ENCODE data around the gene ANKRD23.
A peak's percentile ranks its signal among the peaks of the same experiment; 100 is the strongest.

ANKRD23 gene

GRCh38 chr2:96815326-96816126 is 28.3 kb downstream of the ANKRD23 start:
- peaks cover 15% of the 10 kb centered on the region for H3K4me1 ChIP-seq (ENCODE audit: control insufficient read depth, insufficient read depth, low read length)
- H3K27ac ChIP-seq (ENCODE audit: insufficient read depth, low read depth, low read length, poor library complexity, severe bottlenecking) = peak overlapping the region; percentile 23
- H3K4me3 ChIP-seq (ENCODE audit: insufficient read depth, low read depth, low read length) = peak overlapping the region; percentile 74
- 3% methylated on average over 60 of the region's 60 CpGs for WGBS, 2 experiments
- H3K36me3 ChIP-seq (ENCODE audit: control insufficient read depth, insufficient read depth, low read length) = no peaks in the 10 kb centered on the region
- H3K9me3 ChIP-seq (ENCODE audit: control insufficient read depth, low read length) = no peaks in the 10 kb centered on the region
- H3K27me3 ChIP-seq (ENCODE audit: control insufficient read depth, insufficient read depth, low read length, poor library complexity, severe bottlenecking) = peaks cover 4% of the 10 kb centered on the region

DNA sequence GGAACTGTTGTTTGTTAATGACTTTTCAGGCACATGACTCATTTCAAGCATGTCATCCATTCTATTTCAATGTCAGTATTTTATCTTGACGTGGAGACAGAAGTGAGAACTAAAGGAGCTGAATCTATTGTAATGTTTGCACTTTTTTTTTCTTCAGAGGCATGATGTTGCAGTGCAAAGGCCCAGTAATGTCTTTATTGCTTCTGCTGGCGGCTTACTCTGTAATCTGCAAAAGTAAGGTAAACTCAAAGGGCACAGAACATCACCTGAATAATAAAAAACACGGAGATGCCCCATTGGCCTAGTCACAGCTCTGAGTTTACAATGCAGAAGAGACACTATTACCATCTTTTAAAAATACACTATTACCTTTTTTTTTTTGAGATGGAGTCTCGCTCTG is 30.2 kb downstream of the ANKRD23 start:
- Histone ChIP-seq H3K9me3 (ENCODE audit: control insufficient read depth, low read length) (no peaks in the 10 kb centered on the region), H3K4me3 (ENCODE audit: insufficient read depth, low read depth, low read length) (no peak overlapping the region), H3K27ac (ENCODE audit: insufficient read depth, low read depth, low read length, poor library complexity, severe bottlenecking) (no peak overlapping the region), H3K4me1 (ENCODE audit: control insufficient read depth, insufficient read depth, low read length) (peaks cover 2% of the 10 kb centered on the region), H3K36me3 (ENCODE audit: control insufficient read depth, insufficient read depth, low read length) (peaks cover 10% of the 10 kb centered on the region), H3K27me3 (ENCODE audit: control insufficient read depth, insufficient read depth, low read length, poor library complexity, severe bottlenecking) (peaks cover 4% of the 10 kb centered on the region)
- 94 to 97% methylated on average over 4 of the region's 4 CpGs for WGBS, 2 experiments

GRCh38 chr2:96811917-96812316 is 31.9 kb downstream of the ANKRD23 start:
- H3K27ac ChIP-seq (ENCODE audit: insufficient read depth, low read depth, low read length, poor library complexity, severe bottlenecking) = no peak overlapping the region
- WGBS, 2 experiments = 89 to 94% methylated on average over 3 of the region's 3 CpGs

DNA sequence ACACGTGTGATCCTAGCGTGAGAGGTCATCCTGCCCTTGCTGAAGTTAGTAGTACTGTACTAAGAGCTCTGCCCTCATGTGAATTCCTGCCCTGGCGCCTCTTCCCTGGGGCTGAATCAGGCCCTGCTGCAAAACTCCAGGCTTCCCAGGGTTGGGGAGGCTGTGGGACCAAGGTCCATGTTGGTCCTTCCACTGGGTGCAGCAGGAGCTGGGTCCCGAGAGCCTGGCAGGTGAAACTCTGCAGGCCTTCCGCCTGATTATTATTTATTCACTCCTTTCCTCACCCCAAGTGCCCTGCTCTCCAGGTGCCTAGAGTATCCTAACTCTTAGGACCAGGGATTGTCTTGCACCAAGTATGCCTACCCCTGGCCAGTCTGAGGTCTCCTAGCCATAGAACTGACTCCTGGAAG is 33.0 kb downstream of the ANKRD23 start:
- H3K27ac ChIP-seq (ENCODE audit: insufficient read depth, low read depth, low read length, poor library complexity, severe bottlenecking) = no peak overlapping the region
- peaks cover 12% of the 10 kb centered on the region for H3K36me3 ChIP-seq (ENCODE audit: control insufficient read depth, insufficient read depth, low read length)
- no peaks in the 10 kb centered on the region for H3K4me1 ChIP-seq (ENCODE audit: control insufficient read depth, insufficient read depth, low read length)
- no peaks in the 10 kb centered on the region for H3K9me3 ChIP-seq (ENCODE audit: control insufficient read depth, low read length)
- 93% methylated on average over 5 of the region's 5 CpGs for WGBS, 2 experiments
- H3K4me3 ChIP-seq (ENCODE audit: insufficient read depth, low read depth, low read length) = no peak overlapping the region
- H3K27me3 ChIP-seq (ENCODE audit: control insufficient read depth, insufficient read depth, low read length, poor library complexity, severe bottlenecking) = peaks cover 4% of the 10 kb centered on the region

More at GRCh38 chr2:96811917-96812316, 31.9 kb downstream of the ANKRD23 start:
- H3K36me3 ChIP-seq (ENCODE audit: control insufficient read depth, insufficient read depth, low read length) = peaks cover 12% of the 10 kb centered on the region
- no peak overlapping the region for H3K4me3 ChIP-seq (ENCODE audit: insufficient read depth, low read depth, low read length)
- no peaks in the 10 kb centered on the region for H3K9me3 ChIP-seq (ENCODE audit: control insufficient read depth, low read length)
- H3K27me3 ChIP-seq (ENCODE audit: control insufficient read depth, insufficient read depth, low read length, poor library complexity, severe bottlenecking) = peaks cover 4% of the 10 kb centered on the region
- H3K4me1 ChIP-seq (ENCODE audit: control insufficient read depth, insufficient read depth, low read length) = no peaks in the 10 kb centered on the region

- H3K27ac ChIP-seq (ENCODE audit: insufficient read depth, low read depth, low read length, poor library complexity, severe bottlenecking) = no peak overlapping the region
- 90 to 91% methylated on average over 12 of the region's 12 CpGs for WGBS, 2 experiments
- H3K4me1 ChIP-seq (ENCODE audit: control insufficient read depth, insufficient read depth, low read length) = no peaks in the 10 kb centered on the region
- H3K36me3 ChIP-seq (ENCODE audit: control insufficient read depth, insufficient read depth, low read length) = peaks cover 12% of the 10 kb centered on the region
- H3K9me3 ChIP-seq (ENCODE audit: control insufficient read depth, low read length) = no peaks in the 10 kb centered on the region
- no peak overlapping the region for H3K4me3 ChIP-seq (ENCODE audit: insufficient read depth, low read depth, low read length)
- H3K27me3 ChIP-seq (ENCODE audit: control insufficient read depth, insufficient read depth, low read length, poor library complexity, severe bottlenecking) = peaks cover under 1% of the 10 kb centered on the region
Measured at GRCh38 chr2:96809951-96810782, 33.7 kb downstream of the ANKRD23 start.

DNA sequence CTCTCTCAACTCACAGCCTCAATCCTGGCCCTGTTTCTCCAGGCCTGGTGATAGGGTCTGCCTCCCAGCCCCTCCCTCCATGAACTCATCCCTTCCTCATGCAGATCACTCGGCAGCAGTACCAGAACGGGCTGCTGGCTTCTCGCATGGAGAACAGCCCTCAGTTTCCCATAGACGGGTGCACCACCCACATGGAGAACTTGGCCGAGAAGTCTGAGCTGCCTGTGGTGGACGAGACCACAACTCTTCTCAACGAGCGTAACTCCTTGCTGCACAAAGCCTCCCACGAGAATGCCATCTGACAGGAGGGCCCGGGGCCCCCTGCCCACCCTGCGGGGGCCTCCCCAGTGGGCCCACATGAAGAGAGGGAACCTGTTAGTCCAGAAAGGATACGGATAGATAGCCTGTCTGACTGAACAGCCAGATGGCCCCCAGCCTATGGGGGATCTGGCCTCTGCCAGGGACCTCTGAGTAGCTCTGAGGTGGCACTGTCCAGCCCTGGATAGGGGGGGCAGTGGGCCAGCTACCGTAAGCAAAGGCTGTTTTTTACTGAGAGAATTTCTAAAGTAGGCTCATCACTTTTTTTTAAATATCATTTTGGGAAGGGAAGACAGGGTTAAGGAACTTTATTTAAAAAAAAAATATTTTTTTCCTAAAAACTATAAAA is 34.5 kb downstream of the ANKRD23 start:
- 93 to 94% methylated on average over 13 of the region's 13 CpGs for WGBS, 2 experiments
- H3K9me3 ChIP-seq (ENCODE audit: control insufficient read depth, low read length) = no peaks in the 10 kb centered on the region

DNA sequence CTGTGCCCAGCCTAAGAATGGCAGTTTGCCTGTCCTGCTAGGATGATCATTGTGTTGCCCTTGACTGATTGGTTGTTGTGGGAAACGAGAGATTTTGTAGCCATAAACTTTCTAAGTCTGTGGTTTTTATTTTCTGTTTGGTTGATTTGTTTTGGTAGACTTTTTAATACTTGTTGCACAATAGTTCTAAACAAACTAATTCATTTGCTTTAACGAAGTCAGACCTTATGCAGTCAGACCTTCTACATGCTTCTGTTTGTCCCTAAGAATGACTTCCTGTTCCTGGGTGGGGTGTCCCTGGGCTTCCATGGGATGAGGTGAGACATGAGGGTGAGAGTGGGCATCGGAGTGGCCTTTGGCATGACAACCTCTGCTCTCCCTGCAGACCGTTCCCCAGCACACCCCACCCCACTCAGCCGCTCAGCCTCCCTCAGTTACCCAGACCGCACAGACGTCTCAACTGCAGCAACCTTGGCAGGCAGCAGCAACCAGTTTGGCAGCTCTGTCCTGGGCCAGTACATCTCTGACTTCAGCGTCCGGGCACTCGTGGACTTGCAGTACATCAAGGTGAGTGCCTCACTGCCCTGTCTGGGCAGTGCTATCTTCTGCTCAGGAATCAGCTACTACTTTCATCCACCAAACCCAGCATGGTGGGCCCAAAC is 35.5 kb downstream of the ANKRD23 start:
- Histone ChIP-seq H3K36me3 (ENCODE audit: control insufficient read depth, insufficient read depth, low read length) (peaks cover 12% of the 10 kb centered on the region), H3K27me3 (ENCODE audit: control insufficient read depth, insufficient read depth, low read length, poor library complexity, severe bottlenecking) (no peaks in the 10 kb centered on the region), H3K4me3 (ENCODE audit: insufficient read depth, low read depth, low read length) (no peak overlapping the region), H3K4me1 (ENCODE audit: control insufficient read depth, insufficient read depth, low read length) (no peaks in the 10 kb centered on the region), H3K9me3 (ENCODE audit: control insufficient read depth, low read length) (no peaks in the 10 kb centered on the region), H3K27ac (ENCODE audit: insufficient read depth, low read depth, low read length, poor library complexity, severe bottlenecking) (no peak overlapping the region)
- 93 to 96% methylated on average over 10 of the region's 10 CpGs for WGBS, 2 experiments

More for the DNA sequence above, 34.5 kb downstream of the ANKRD23 start:
- Histone ChIP-seq H3K27me3 (ENCODE audit: control insufficient read depth, insufficient read depth, low read length, poor library complexity, severe bottlenecking) (no peaks in the 10 kb centered on the region), H3K4me3 (ENCODE audit: insufficient read depth, low read depth, low read length) (no peak overlapping the region), H3K4me1 (ENCODE audit: control insufficient read depth, insufficient read depth, low read length) (no peaks in the 10 kb centered on the region), H3K36me3 (ENCODE audit: control insufficient read depth, insufficient read depth, low read length) (peaks cover 12% of the 10 kb centered on the region), H3K27ac (ENCODE audit: insufficient read depth, low read depth, low read length, poor library complexity, severe bottlenecking) (no peak overlapping the region)

- Histone ChIP-seq H3K27me3 (ENCODE audit: control insufficient read depth, insufficient read depth, low read length, poor library complexity, severe bottlenecking) (no peaks in the 10 kb centered on the region), H3K36me3 (ENCODE audit: control insufficient read depth, insufficient read depth, low read length) (peaks cover 15% of the 10 kb centered on the region), H3K4me1 (ENCODE audit: control insufficient read depth, insufficient read depth, low read length) (no peaks in the 10 kb centered on the region), H3K27ac (ENCODE audit: insufficient read depth, low read depth, low read length, poor library complexity, severe bottlenecking) (no peak overlapping the region), H3K9me3 (ENCODE audit: control insufficient read depth, low read length) (no peaks in the 10 kb centered on the region), H3K4me3 (ENCODE audit: insufficient read depth, low read depth, low read length) (no peak overlapping the region)
- 93 to 95% methylated on average over 10 of the region's 10 CpGs for WGBS, 2 experiments
Measured at GRCh38 chr2:96807127-96807471, 36.7 kb downstream of the ANKRD23 start.

DNA sequence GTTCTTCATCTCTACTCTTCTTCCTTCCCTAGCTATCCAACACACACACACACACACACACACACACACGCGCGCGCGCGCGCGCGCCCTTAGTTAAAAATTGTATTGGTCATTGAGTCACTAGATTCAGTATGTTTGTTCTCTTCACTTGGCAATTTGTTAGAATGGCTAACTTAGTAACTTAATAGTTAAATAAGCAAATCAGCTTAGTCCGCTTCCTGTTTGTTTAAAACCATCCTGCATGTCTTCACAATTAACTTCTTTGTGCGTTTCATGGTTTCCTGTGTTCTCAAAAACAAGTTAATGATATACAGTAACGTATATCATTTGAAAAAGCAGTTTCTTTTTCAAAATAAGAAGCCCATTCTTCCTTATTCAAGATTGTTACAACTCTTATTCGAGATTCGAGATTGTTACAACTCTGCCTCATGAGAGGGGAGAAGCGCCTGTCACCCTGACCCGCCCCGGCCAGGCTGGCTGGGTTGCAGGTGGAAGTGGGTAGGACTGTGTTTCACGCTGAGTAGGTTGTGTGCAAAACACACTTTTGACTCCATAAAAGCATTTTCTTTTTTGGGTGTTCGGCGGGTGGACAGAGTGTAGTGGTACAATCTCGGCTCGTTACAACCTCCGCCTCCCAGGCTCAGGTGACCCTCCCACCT is 37.2 kb downstream of the ANKRD23 start:
- H3K27ac ChIP-seq (ENCODE audit: insufficient read depth, low read depth, low read length, poor library complexity, severe bottlenecking) = no peak overlapping the region
- peaks cover 20% of the 10 kb centered on the region for H3K36me3 ChIP-seq (ENCODE audit: control insufficient read depth, insufficient read depth, low read length)
- no peaks in the 10 kb centered on the region for H3K4me1 ChIP-seq (ENCODE audit: control insufficient read depth, insufficient read depth, low read length)
- no peak overlapping the region for H3K4me3 ChIP-seq (ENCODE audit: insufficient read depth, low read depth, low read length)
- 93 to 95% methylated on average over 14 to 20 of the region's 23 CpGs for WGBS, 2 experiments
- no peaks in the 10 kb centered on the region for H3K27me3 ChIP-seq (ENCODE audit: control insufficient read depth, insufficient read depth, low read length, poor library complexity, severe bottlenecking)
- H3K9me3 ChIP-seq (ENCODE audit: control insufficient read depth, low read length) = no peaks in the 10 kb centered on the region
